Measurements from ENCODE around the gene MTHFD2.

GRCh38 chr2:74177696-74178095 is 20.7 kb upstream of the MTHFD2 start:
- TF ChIP-seq, protein P1, sequence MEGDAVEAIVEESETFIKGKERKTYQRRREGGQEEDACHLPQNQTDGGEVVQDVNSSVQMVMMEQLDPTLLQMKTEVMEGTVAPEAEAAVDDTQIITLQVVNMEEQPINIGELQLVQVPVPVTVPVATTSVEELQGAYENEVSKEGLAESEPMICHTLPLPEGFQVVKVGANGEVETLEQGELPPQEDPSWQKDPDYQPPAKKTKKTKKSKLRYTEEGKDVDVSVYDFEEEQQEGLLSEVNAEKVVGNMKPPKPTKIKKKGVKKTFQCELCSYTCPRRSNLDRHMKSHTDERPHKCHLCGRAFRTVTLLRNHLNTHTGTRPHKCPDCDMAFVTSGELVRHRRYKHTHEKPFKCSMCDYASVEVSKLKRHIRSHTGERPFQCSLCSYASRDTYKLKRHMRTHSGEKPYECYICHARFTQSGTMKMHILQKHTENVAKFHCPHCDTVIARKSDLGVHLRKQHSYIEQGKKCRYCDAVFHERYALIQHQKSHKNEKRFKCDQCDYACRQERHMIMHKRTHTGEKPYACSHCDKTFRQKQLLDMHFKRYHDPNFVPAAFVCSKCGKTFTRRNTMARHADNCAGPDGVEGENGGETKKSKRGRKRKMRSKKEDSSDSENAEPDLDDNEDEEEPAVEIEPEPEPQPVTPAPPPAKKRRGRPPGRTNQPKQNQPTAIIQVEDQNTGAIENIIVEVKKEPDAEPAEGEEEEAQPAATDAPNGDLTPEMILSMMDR (IDR thresholded peaks at IDR 0.05; ENCODE audit: low read length) = no peak
- no peak for TF ChIP-seq EZH2 (IDR thresholded peaks at IDR 0.05; ENCODE audit: borderline replicate concordance, low read length)
